Ovary (tissue), 9 donors: ENCODE measurements around the gene MORN1. TPM values are rescaled to one million over a fixed set of nuclear protein-coding genes. Genes with fewer than 3 reads are reported as not detected.

Experiments used
- DNase-seq, 5 donors: peaks; one replicate each; pipeline ENCODE4 v3.0.0-alpha.2; 2019 to 2020
- H3K27ac ChIP-seq, 2 donors: fragments of 200-600 bp; one replicate each; pipeline versions ENCODE4 v1.5.1 to v1.8.0; 2019 to 2022
- H3K27me3 ChIP-seq: fragments of 200-600 bp; one replicate; pipeline ENCODE4 v1.8.0; 2022
- H3K36me3 ChIP-seq: fragments of 200-600 bp; sonication (generic); one replicate; pipeline ENCODE4 v1.5.1; 2019
- H3K4me1 ChIP-seq: one replicate; pipeline ENCODE4 v1.8.1; 2013; ENCODE audit warnings: mild to moderate bottlenecking, moderate library complexity; ENCODE audit not compliant: insufficient read depth
- H3K4me3 ChIP-seq: fragments of 200-600 bp; sonication (generic); one replicate; pipeline ENCODE4 v1.5.1; 2017
- H3K9me3 ChIP-seq, 2 donors: fragments of 200-600 bp in 1 of 2; sonication (generic) in 1 of 2; one replicate each; pipeline versions ENCODE4 v1.5.1 to v1.8.1; 2013 to 2019; ENCODE audit warnings: mild to moderate bottlenecking in 1 of 2, moderate library complexity in 1 of 2
- EP300 ChIP-seq: sonication (generic); formaldehyde crosslinking; IDR thresholded peaks from one replicate; pipeline ENCODE4 v1.6.1; 2017; ENCODE audit warnings: antibody characterized with exemption
- POLR2A ChIP-seq: fragments of 450-650 bp; IDR thresholded peaks from one replicate; pipeline ENCODE4 v1.6.1; 2017; ENCODE audit warnings: antibody characterized with exemption, mild to moderate bottlenecking, moderate library complexity
- WGBS, 3 donors: extraction: QIAGEN DNeasy Blood & Tissue Kit in 1 of 3; methylation state at CpG; one replicate each; pipeline versions ENCODE4 v1.1.5 to v1.1.7; 2013 to 2017; 5-methylcytosine and 5-hydroxymethylcytosine counted together
- intact Hi-C, 4 donors: fragments of 100-400 bp; cut with DNase I; formaldehyde crosslinking; loops; one replicate each; pipeline versions ENCODE4 v1.11.0 to v1.15.1; 2022 to 2023
- polyA plus RNA-seq, 2 donors: library from polyadenylated mRNA; stranded (reverse); fragments of 200-250 nt in 1 of 2; fragments of 350-450 nt in 1 of 2; fragmentation: Illumina TruSeq in 1 of 2; extraction: RNeasy Lipid Tissue Mini Kit (QIAGEN cat#74804) in 1 of 2; gene quantifications; one replicate each; pipeline ENCODE4 v1.2.3, GENCODE V29; 2013 to 2014
- total RNA-seq, 7 donors: library from RNA; depleted of rRNA in 2 of 7; stranded (reverse); fragments of >200 nt in 2 of 7; fragmentation: NEBNext Ultra II Directional in 3 of 7; extraction: Animal tissue kit (Norgen Biotek cat#: 25700) in 3 of 7; gene quantifications; one replicate each; pipeline versions ENCODE4 v1.1.0 to v1.2.4, GENCODE V29; 2016 to 2023
- TF ChIP-seq, protein P1 (sequence below), 3 donors: fragments of 450-650 bp in 2 of 3; fragments of 200-600 bp in 1 of 3; IDR thresholded peaks; one replicate each; pipeline versions ENCODE4 v1.5.1 to v1.8.0; 2016 to 2022; ENCODE audit warnings: antibody characterized with exemption in 3 of 3, mild to moderate bottlenecking in 1 of 3
- donor health status: DM: no; HTN: no; CAD: no; lungs with moderate emphysema.
- donor health status: DM: no; HTN: no; CAD: no.
- donor health status: Bipolar disorder and iron deficiency.
- donor health status: DM: yes; HTN: yes; CAD: no.
- donor health status: DM: no; HTN: no; CAD: no.
- donor health status: DM: yes; HTN: yes; CAD: no.

MORN1 gene
- total and polyA plus RNA-seq, 9 donors, result 1.7 to 24.2 (median 17.7) TPM

DNA sequence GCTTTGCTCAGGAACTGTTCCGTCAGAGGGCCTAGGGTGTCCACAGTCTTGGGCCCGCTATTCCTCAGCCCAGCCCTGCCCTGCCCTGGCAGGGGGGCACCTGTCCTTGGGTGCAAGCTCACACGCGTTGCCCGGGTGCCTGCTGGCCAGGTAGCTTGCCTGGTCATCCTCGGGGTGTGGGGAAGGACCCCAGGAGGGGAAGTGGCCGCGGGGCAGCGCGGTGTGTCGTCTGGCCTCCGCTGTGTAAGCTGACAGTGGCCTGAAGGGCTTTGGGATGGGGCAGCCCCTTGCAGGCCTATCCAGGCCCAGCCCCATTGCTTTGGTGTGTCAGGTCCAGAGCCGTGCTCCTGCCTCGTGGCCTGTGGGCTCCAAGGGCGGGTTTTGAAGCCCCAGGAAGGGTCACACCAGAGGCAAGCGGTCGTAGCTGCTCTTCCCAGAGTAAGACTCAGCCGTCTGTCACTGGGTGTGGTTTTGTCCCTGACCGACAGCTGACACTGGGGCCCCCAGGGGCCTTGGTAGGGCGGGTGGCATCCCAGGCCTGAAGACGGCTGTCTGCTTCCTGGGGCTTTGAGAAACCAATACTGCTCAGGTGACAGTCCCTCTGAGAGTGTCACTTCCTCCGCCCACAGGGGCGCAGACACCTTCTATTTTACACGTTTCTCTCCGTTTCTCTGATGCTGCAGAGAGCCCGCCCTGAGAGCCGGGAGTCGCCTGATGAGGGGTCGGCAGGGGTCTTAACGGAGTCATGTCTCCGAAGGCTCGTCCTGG, 91.2 kb downstream of the MORN1 start:
- Histone ChIP-seq H3K4me3 (no peak overlapping the region), H3K4me1 (peaks cover 21% of the 10 kb centered on the region), H3K9me3 (no peaks in the 10 kb centered on the region), H3K36me3 (no peaks in the 10 kb centered on the region), H3K27ac (peak overlapping the region in 1 of 2 donors; percentile 40), H3K27me3 (no peaks in the 10 kb centered on the region)
- DNase-seq, result no peak
- intact Hi-C loops, result no loop called here
- TF ChIP-seq POLR2A (no peak), EP300 (no peak)
- TF ChIP-seq, protein P1, sequence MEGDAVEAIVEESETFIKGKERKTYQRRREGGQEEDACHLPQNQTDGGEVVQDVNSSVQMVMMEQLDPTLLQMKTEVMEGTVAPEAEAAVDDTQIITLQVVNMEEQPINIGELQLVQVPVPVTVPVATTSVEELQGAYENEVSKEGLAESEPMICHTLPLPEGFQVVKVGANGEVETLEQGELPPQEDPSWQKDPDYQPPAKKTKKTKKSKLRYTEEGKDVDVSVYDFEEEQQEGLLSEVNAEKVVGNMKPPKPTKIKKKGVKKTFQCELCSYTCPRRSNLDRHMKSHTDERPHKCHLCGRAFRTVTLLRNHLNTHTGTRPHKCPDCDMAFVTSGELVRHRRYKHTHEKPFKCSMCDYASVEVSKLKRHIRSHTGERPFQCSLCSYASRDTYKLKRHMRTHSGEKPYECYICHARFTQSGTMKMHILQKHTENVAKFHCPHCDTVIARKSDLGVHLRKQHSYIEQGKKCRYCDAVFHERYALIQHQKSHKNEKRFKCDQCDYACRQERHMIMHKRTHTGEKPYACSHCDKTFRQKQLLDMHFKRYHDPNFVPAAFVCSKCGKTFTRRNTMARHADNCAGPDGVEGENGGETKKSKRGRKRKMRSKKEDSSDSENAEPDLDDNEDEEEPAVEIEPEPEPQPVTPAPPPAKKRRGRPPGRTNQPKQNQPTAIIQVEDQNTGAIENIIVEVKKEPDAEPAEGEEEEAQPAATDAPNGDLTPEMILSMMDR (IDR thresholded peaks at IDR 0.05), result no peak
- 76 to 81% (median 78%) methylated on average over 31 to 32 of the region's 32 CpGs for WGBS, 3 donors

GRCh38 chr1:2299131-2299627, 92.2 kb downstream of the MORN1 start:
- 57 to 81% (median 74%) methylated on average over 18 to 24 of the region's 24 CpGs for WGBS, 3 donors
- H3K36me3 ChIP-seq, result no peaks in the 10 kb centered on the region
- no peaks in the 10 kb centered on the region for H3K9me3 ChIP-seq
- DNase-seq, result no peak
- H3K4me1 ChIP-seq, result peaks cover 21% of the 10 kb centered on the region
- no peaks in the 10 kb centered on the region for H3K27me3 ChIP-seq
- H3K27ac ChIP-seq, result no peak overlapping the region
- intact Hi-C loops, result loop anchor here in 1 of 4 donors (5.0 kb wide), 1 partner anchor 62 kb away; no protein-coding TSS in a partner anchor
- TF ChIP-seq EP300, result no peak
- TF ChIP-seq, protein P1 (IDR thresholded peaks at IDR 0.05), result no peak
- no peak for TF ChIP-seq POLR2A
- no peak overlapping the region for H3K4me3 ChIP-seq

DNA sequence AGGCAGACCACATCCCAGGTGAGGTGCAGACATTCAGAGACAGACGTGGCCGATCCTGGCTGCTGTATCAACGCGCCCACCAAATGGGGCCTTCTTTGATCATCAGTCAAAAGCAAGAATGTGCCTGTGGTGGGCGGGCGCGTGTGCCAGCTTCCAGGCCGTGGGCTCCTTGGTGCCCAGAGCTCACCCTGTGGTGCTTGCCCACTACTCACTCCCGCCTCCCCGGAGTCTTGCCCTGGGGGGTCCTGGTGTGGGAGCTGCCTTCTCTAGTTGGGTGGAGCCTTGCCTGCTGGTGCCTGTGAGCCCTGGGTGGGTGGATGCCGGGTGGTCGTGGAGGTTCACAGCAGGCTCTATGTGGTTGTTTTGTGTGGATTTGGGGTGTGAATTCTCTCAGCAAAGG, 92.7 kb downstream of the MORN1 start:
- WGBS, 3 donors, result 84 to 88% (median 86%) methylated on average over 12 of the region's 12 CpGs
- intact Hi-C loops, result loop anchor here in 1 of 4 donors (5.0 kb wide), 1 partner anchor 61 kb away; no protein-coding TSS in a partner anchor
- TF ChIP-seq POLR2A (no peak), EP300 (no peak)
- TF ChIP-seq, protein P1 (IDR thresholded peaks at IDR 0.05), result no peak
- Histone ChIP-seq H3K27me3 (no peaks in the 10 kb centered on the region), H3K4me1 (peaks cover 26% of the 10 kb centered on the region), H3K27ac (no peak overlapping the region), H3K9me3 (no peaks in the 10 kb centered on the region), H3K4me3 (no peak overlapping the region), H3K36me3 (no peaks in the 10 kb centered on the region)
- no peak for DNase-seq

DNA sequence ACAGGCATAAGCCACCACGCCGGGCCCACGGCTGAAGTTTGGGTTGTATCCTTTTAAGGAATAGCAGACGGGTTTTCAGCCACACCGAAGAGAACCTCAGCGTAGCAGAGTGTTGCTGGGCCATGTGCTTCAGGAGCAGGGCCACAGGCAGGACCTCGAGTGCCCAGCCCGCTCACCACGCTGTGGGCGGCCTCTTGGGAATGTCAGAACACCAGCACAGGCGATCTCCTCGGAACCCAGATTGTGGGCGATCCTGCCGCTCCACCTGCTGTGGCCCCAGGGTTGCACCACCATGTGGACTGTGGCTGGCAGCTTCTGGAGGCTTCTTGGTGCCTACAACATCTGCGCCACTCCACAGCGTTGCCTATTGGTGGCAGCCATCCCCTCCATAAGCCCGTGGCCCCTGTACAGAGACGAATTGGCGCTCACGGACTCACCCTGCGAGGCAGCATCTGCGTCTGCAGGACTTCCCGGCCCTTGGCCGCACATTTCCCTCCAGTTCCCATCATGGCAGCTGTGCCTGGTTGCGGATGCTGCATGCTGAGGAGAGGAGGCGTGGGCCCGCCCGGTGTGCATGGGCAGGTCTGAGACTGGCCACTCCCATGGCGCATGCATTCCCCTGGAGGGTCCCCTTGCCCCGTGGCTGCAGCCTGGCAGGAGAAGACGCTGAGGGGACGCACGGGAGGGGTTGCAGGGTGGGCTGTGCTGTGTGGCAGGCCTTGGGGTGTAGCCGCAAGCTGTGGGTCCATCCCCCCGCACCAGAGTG, 93.9 kb downstream of the MORN1 start:
- intact Hi-C loops, result loop anchor here in 1 of 4 donors (5.0 kb wide), 1 partner anchor 60 kb away; no protein-coding TSS in a partner anchor
- no peaks in the 10 kb centered on the region for H3K9me3 ChIP-seq
- H3K4me3 ChIP-seq, result no peak overlapping the region
- no peaks in the 10 kb centered on the region for H3K27me3 ChIP-seq
- 92 to 93% (median 93%) methylated on average over 27 to 35 of the region's 35 CpGs for WGBS, 3 donors
- H3K27ac ChIP-seq, result no peak overlapping the region
- no peak for DNase-seq
- peaks cover 26% of the 10 kb centered on the region for H3K4me1 ChIP-seq
- TF ChIP-seq EP300, result no peak
- no peak for TF ChIP-seq POLR2A
- TF ChIP-seq, protein P1 (IDR thresholded peaks at IDR 0.05), result no peak
- no peaks in the 10 kb centered on the region for H3K36me3 ChIP-seq
